HG03439 (cell line): ENCODE measurements around the gene MTHFD2.
"Not testable (repeated sequence)": the region's sequence is repeated elsewhere in the genome, so short reads cannot be mapped to it uniquely, and the experiment has no call there.

Experiments
- ATAC-seq: cut with Tn5 transposase; IDR thresholded peaks from one replicate; pipeline ENCODE4 v1.9.1; 2021; ENCODE audit warnings: mild to moderate bottlenecking, moderate library complexity; ENCODE audit not compliant: unreplicated experiment

The MTHFD2 gene

DNA sequence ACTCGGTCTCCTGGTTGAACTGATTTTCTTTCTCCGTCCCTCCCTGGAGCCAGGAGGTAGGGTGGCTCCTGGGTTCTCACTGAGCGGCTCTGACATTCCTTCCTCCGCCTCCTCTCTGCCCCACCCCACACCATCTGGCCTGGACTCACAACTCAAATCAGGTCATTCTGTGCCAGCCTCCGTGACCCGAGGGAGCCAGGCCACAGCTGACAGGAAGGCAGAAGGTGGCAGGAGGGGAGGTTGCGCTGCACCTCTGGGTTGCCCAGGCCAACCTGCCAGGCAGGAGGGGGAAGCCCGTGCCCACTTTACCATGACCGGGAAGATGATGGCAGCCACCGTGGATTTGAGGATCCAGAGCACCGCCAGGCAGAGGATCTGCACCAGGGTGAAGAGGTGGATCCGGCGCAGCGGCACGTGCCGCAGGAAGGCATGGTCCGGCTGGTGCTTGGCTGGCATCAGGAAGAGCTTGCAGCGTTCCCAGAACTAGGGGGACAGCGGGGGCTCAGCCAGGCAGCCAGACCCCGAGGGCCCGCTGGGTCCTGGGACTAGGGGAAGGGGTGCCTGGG is 28.3 kb downstream of the MTHFD2 start:
- no peak for ATAC-seq

DNA sequence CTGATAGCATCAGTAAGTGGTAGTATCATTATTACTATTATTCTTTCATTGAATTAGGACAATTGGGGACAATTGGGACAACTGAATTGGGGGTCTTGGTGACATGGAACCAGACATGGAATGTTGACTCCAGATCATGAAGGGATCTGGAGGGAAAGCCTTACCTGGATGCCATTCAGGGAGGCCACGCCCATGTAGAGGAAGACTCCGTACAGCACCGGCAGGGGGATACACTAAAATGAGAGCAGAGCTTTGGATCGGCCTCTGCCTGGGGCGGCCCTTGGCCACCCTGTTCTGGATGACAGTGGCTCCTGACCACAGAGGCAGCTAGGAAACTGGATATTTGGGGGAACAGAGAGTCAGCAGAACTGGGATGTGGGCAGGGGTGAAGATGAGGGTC is 29.2 kb downstream of the MTHFD2 start:
- no peak for ATAC-seq

DNA sequence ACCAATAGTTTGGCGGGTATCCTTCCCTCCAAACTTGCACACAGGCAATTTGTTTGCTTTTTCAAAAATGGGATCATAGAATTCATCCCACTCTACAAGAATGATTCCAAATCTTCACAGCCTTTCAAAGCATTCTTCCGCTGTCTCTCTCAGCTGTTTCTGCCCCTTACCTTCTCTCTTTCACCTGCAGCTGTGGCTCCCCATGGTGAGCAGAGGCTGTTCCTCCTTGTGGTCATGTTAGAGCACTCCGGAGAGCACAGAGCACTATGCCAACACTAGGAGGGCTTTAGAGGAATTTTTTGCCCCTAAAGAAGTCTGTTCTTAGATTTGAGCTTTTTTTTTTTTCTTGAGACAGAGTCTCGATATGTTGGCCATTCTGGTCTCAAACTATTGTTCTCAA is 30.4 kb downstream of the MTHFD2 start:
- no peak for ATAC-seq

DNA sequence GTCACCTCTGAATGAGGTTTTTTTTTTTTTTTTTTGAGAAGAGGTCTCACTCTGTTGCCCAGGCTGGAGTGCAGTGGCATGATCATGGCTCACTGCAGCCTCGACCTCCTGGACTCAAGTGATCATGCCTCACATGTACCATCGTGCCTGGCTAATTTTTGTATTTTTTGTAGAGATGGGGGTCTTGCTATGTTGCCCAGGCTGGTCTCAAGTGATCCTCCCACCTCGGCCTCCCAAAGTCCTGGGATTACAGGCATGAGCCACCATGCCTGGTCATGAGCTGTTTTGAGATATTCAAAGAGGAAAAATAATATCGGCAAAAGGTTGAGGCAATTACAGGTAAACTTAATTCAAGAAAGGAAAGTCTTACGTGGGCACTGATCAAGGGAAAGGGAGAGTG is 31.4 kb downstream of the MTHFD2 start:
- not testable (repeated sequence) for ATAC-seq

DNA sequence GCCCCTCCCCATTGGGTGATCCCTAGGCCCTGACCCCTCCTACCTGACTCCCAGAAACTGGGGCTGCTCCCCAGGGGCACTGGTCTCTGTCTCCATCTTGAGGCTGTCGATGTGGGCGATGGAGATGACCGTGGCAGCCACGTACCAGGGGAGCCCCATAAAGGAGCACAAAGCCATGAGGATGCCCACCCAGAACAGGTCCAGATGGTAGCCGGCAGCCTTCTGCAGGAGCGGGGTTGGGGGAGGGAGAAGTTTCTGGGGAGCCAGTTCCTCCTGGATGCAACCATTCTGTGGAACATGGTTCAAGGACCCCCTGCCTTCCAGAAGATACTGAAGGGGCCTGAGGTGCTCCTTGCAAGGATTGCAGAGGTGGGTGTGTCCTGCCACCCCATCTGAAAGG is 34.0 kb downstream of the MTHFD2 start:
- ATAC-seq = no peak

DNA sequence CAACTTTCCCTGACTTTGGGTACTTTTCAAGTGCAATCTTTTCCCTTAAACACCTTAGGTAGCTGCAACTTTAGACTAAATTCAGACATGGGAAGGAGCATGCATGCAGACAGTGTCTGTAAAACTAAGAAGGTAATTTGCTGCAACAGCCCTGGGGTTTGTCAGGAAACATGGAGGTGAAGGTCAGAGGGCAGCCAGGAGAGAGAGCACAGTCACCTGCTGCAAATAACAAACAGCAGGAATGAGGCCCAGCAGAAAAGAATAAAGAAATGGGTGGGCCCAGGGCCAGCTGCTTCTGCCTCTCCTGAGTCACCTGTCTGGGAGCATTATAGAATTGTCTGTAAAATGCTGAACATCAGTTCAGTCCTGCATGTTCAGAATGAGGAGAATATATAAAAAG is 35.2 kb downstream of the MTHFD2 start:
- ATAC-seq = no peak

DNA sequence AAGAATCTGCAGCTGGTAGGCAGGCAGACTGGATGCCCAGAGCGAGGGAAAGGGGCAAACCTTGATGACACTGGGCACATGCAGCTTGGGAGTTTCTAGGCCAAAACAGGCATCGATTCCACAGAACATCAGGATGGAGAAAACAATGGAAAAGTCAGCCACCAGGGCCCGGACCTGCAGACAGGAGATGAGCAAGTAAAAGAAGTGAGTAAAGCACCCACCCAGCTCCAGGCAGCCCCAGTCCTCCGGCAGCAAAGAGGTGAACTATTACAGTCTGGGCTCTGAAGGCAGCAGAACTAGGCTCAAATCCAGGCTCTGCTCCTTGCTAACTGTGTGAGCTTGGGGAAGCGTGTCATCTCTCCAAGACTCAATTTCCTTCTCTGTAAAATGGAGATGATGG is 36.6 kb downstream of the MTHFD2 start:
- no peak for ATAC-seq

DNA sequence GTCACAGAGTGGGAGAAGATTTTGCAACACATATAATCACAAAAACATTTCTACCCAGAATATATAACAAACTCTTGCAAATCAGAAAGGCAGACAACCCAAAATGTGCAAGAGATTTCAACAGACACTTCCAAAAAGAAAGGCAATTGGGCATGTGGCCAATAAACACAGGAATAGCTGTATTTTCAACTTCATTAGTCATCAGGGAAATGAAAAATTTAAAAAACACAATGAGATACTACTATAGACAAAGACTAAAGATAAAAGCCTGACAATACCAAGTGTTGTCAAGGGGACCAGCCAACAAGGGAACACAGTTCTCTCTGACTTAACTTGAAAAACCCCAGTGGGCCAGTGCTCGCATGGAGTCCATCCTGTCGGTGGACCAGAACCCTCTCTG is 40.5 kb downstream of the MTHFD2 start:
- no peak for ATAC-seq

DNA sequence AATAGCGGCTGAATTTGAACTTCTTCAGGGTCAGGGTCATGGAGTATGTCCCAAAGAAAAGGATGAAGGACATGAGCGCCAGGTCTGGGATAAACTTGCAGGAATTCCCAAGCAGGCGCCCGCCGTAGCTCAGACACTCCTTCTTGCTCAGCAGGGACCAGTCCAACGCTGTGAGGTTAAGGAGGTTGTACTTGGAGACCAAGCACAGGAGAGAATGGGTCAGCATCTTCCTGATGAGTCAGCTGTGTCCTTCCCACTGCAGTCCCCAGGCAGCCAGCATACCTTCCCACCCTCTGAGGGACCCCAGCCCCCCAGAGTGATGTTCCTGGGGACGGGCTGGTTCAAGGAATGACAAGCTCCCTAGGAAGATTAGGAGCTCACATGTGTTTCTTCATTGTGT is 40.9 kb downstream of the MTHFD2 start:
- ATAC-seq = no peak

DNA sequence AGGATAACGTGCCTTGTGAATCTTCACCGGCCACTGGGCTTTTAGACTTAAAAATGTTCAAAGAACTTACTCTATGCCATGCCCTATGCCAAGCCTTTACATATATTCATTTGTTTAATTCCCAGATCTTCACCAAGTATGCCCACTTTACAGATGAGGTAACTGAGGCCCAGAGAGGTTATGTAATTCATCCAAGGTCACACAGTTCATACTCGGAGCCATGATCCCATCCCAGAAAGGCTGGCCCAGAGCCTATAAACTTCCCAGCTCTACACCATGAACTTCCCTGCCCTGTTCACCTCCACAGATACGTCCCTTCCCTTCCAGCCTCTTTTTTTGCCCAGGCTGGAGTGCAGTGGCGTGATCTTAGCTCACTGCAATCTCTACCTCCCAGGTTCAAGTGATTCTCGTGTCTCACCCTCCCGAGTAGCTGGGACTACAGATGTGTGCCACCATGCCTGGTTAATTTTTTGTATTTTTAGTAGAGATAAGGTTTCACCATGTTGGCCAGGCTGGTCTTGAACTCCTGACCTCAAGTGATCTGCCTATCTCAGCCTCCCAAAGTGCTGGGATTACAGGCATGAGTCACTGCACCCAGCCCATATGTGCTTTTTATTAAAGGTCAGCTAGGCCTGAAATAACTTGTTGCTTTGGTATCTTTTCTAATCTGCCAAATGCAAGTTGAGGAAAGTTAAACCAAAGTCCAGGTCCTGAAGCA is 44.1 kb downstream of the MTHFD2 start:
- ATAC-seq = no peak

DNA sequence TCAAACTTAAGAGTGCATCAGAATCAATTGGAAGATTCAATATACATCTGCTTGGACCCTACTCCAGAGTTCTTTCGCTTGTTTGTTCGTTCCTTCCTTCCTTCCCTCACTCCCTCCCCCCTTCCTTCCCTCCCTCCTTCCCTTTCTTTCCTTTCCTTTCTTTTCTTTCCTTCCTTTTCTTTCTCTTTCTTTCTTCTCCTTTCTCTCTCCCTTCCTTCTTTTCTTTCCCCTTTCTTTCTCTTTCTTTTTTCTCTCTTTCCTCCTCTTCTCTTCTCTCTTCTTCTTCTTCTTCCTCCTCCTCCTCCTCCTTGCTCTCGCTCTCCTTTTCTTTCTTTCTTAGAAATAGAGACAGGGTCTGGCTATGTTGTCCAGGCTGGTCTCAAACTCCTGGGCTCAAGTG is 45.9 kb downstream of the MTHFD2 start:
- no peak for ATAC-seq

DNA sequence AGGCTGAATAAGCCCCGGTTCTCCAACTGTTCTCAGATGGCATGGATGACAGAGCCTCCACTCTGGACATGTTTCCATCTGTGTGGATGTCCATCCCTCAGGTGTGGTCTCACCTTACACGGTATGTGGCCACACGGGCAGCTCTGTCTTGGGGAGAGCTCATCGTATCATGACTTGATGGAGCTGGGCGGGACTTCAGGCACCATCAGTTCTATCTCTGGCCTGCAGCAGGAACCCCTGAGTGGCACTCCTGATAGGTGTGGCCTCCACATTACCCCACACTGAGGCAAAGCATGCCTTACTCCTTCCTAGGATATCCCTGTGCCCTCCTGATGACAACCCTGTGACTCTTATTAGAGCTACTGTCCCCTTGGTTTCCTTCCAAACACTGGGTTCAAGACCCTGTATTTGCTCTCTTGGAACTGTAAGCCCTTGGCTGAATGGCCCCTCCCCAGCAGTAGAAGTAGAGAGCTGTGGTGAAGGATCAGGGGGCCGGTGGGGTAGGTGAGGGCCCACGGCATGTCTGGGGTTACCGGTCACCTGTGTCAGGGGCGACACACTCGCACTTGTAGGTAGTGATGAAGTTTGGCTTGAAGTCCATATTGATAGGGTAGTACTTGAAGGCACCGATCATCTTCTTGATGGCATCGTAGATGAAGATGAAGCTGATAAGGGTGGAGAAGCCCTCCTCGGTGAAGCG is 48.2 kb downstream of the MTHFD2 start:
- ATAC-seq = no peak

DNA sequence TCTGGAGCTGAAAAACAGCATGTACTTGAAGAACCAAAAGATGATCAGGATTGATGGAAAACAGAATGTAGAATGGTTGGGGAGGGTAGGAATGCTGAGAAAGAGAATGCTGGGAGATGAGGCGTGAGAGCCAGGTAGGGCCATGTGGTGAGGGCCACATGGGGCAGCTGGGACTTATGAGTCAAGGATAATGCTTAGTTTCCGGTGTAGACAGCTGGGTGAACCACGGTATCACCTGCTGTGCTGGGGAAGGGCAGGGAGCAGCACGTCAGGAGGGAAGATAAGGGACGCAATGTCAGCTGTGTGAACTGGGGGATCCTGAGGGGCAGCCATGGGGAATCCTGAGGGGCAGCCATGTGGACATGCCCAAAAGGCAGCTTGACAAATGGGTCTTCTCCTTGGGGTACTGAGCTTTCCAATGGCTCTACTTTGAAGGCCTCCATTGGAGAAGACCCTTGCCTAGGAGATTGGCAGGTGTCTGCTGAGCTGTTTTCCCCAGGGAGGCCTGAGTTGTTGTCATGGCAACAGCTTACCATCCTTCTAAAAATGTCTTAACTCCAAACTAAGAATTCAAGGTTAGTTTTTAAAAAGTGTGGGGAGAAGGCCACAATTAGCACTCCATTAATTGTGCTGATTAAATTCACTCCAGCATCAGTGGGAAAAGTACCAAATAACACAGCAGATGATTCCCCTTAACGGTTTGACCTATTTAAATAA is 51.1 kb downstream of the MTHFD2 start:
- no peak for ATAC-seq

DNA sequence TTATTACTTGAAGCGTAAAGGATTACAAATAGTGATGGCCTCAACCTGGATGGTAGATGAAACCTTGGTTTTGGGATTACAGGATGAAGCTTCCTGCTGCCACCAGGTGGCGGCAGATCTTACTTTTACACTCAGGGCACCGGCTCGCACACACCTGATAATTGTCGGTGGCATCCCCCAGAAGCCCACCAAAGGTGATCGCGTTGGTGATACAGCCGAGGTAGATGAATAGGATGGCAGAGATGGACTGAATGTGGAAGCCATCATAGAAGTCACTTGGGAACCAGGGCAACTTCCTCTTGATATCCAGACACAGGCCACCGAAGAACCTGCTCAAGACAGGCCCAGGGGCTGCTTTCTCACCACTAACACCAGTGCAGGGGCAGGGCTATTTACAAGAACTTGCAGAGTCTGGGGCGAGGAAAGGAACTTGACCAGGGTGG is 51.8 kb downstream of the MTHFD2 start:
- ATAC-seq = no peak

DNA sequence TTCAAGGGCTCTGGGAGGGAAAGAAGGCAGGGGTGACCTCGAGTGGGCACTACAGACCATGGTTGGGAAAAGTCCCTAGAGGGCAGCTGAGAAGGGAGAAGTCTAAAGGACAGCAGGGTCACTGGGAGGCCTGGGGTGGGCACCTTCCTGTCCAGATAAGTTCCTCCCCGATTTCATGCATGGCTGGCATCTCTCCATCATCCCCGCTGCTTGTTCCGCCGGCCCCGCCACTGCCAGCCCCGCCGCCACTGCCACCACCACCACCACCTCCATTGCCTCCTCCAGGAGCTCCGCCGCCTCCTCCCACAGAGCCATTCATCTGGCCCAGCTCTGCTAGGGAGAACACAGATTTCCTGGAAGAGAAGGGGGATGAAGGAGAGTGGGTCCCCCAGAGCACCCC is 53.6 kb downstream of the MTHFD2 start:
- ATAC-seq = no peak

DNA sequence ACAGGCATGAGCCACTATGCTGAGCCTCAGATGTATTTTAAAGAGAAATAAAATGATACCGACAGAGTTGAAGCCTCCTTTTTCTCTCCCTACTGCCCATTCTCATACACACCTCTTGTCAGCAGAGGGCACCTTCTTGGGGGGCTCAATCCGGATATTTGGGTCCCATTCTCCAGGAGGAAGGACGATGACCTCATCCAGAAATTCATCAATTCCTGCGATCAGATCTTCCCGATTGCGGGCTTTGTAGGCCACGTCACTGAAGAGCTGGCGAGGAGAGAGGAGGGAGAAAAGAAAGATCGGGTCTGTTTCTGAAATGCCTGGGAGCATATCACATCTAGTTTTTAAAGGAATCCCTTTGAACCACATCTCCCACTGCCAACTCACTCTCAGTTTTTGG is 54.4 kb downstream of the MTHFD2 start:
- ATAC-seq = no peak

DNA sequence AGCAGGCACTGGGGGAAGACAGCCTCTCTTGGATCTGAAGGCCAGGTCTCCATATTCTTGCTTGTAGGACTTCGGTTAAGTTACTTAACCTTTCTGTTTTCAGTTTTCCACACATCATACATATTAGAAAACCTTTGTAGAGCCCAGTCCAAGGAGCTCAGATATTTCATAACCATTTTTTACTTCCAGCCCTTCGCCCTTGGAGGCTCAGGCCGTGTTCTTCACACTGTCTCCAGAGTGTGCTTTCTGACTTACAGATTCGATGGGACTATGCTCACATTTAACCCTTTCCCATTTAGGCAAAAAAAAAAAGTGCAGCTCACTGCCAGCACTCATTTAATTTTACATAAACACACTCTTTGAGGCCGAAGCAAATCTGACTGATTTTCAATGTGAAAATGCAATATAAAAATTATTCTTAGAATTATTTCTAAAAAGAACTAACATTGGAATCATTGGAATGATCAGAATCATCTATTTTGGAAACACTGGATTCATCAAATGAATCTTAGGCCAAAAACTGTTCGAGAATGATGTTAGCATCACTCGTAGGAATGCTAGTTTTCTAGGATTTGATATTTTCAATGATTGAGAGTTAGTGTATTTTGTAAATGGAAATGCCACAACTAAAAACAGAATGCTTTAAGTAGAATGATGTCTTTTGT is 55.0 kb downstream of the MTHFD2 start:
- no peak for ATAC-seq

DNA sequence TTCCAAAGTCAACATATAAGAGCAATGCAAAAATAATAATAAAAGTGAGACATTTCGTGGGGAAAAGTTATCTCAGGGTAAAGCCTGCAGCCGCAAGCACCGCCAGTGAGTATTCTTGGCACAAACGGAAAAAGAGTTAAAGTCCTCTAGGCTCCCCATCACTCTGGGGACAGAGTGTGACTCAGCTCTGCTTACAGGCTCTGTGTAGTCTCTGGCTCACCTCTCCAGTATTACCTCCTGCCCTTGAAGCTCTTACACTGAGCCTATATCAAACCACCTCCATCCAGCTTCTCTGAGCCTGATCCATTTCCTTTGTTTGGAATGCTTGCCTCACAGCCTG is 55.5 kb downstream of the MTHFD2 start:
- no peak for ATAC-seq

DNA sequence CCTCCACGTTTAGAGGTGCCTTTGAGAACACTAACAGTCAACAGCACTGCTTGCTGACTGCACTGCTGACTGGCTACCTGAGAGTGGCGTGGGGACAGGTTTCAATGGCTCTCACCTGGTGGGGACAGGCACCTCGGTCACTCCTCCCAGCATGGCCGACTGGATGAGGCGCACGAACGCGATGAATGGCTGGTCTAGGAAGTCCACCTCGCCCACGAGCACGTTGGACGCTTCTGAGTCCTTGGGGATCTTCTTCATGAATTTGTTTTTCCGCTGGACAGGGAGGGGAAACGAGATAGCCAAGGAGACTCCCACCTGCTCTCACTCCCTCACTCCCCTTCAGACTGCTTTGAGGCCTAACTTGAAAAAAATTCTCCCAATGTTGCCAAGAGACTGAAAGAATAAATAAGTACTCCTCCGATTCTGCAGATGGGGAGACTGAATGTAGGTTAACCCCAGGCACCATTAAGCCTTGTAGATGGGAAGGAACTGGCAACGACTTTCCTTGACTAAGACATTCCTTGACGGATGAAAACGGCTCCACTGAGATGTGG is 57.3 kb downstream of the MTHFD2 start:
- ATAC-seq = no peak

DNA sequence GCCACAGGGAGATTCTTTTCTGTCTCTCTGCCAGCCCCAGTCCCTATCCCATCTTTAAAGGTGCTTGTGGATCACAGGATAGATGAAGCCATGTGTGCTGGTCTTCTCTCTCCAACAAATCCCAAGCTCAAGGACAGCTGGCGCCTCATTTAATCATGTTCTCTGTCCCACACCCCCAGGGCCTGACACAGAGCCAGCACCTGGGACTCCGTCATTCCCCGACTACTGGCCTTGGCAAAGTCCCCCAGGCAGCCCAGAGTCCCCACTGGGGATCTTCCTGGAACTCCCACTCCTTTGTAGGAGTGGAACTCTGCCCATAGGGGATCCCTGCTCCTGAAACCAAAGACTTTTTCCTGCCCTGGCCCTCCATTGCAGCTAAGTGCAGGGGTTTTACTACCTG is 60.8 kb downstream of the MTHFD2 start:
- ATAC-seq = no peak

DNA sequence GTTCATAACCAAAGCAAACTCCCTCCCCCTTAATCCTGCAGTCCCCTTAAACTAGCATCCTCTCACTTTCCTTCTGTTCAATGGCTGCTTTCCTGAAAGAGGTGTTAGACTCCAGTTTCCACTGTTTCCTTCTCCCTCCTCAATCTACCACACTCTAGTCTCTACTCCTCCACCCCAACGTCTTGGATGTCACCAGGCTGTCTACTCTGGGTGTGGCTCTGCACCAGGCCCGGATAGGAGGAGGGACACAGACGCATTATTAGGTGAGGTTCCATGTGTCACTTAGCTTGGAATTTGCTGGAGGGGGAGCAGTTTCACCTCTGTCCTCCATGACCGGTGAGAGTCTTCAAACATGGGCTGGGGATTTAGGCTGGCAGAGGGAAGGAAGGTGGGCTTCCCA is 61.3 kb downstream of the MTHFD2 start:
- ATAC-seq = no peak
